GM19324 (cell line): ENCODE measurements around the gene SLC25A45.

ENCODE experiments used
- ATAC-seq: cut with Tn5 transposase; IDR thresholded peaks from one replicate; pipeline ENCODE4 v1.9.1; 2021; ENCODE audit warnings: mild to moderate bottlenecking, moderate library complexity; ENCODE audit not compliant: unreplicated experiment, low FRiP score

Gene SLC25A45

GRCh38 chr11:65329944-65330403, 52.5 kb downstream of the SLC25A45 start:
- ATAC-seq: no peak

GRCh38 chr11:65329478-65329877, 53.0 kb downstream of the SLC25A45 start:
- no peak for ATAC-seq

- ATAC-seq: no peak
Measured at GRCh38 chr11:65327021-65327420, 55.4 kb downstream of the SLC25A45 start.

- no peak for ATAC-seq
Measured at GRCh38 chr11:65325435-65325834, 57.0 kb downstream of the SLC25A45 start.
